HepG2 (cell line): Measurements from ENCODE around the gene CHCHD6. TPM values are rescaled to one million over a fixed set of nuclear protein-coding genes. Genes with fewer than 3 reads are reported as not detected.

Source experiments
- AKAP8 ChIP-seq: sonication (generic); formaldehyde crosslinking; IDR thresholded peaks from 2 replicates; pipeline ENCODE4 v1.5.1; 2020; ENCODE audit warnings: mild to moderate bottlenecking, missing genetic modification reagents
- ASH2L ChIP-seq: fragments of 300-600, 200-600 bp; sonication (generic); IDR thresholded peaks from 2 replicates; pipeline ENCODE4 v1.7.0; 2017; ENCODE audit warnings: low read depth, mild to moderate bottlenecking, moderate library complexity, mixed read lengths, low read length; ENCODE audit not compliant: insufficient read length
- ATF7 ChIP-seq, 2 experiments: fragments of 450-650 bp in 1 of 2; sonication (generic) in 1 of 2; formaldehyde crosslinking in 1 of 2; IDR thresholded peaks; 2 replicates each; pipeline versions ENCODE4 v1.4.0 to v1.6.1; 2016 to 2020; ENCODE audit warnings: antibody characterized with exemption in 1 of 2, mild to moderate bottlenecking in 1 of 2, missing genetic modification reagents in 1 of 2
- CEBPG ChIP-seq: IDR thresholded peaks from 2 replicates; pipeline ENCODE4 v1.6.1; 2016
- CHD2 ChIP-seq: IDR thresholded peaks from 2 replicates; pipeline ENCODE4 v1.6.1; 2011; ENCODE audit warnings: low read depth, low read length, improper control_type of control experiment
- CREM ChIP-seq, 2 experiments: sonication (generic) in 1 of 2; formaldehyde crosslinking in 1 of 2; IDR thresholded peaks; 2 replicates each; pipeline versions ENCODE4 v1.4.0 to v1.6.1; 2016 to 2020; ENCODE audit warnings: antibody characterized with exemption in 1 of 2, mild to moderate bottlenecking in 1 of 2, missing genetic modification reagents in 1 of 2
- E2F2 ChIP-seq: sonication (generic); formaldehyde crosslinking; IDR thresholded peaks from 2 replicates; pipeline ENCODE4 v1.4.0; 2020; ENCODE audit warnings: missing genetic modification reagents, borderline replicate concordance
- ETV5 ChIP-seq: IDR thresholded peaks from 2 replicates; pipeline ENCODE4 v1.6.1; 2018; ENCODE audit warnings: missing biosample characterization, missing genetic modification reagents, inconsistent platforms, borderline replicate concordance
- FOSL2 ChIP-seq: sonication (generic); formaldehyde crosslinking; IDR thresholded peaks from 2 replicates; pipeline ENCODE4 v1.4.0; 2020; ENCODE audit warnings: missing genetic modification reagents
- GABPB1 ChIP-seq: IDR thresholded peaks from 2 replicates; pipeline ENCODE4 v1.6.1; 2016; ENCODE audit warnings: mild to moderate bottlenecking, missing genetic modification reagents, moderate library complexity, missing compliant biosample characterization
- KDM2A ChIP-seq: sonication (generic); formaldehyde crosslinking; IDR thresholded peaks from 2 replicates; pipeline ENCODE4 v1.4.0; 2020; ENCODE audit warnings: low read depth, missing genetic modification reagents, borderline replicate concordance
- MAFG ChIP-seq: sonication (generic); formaldehyde crosslinking; IDR thresholded peaks from 2 replicates; pipeline ENCODE4 v1.5.1; 2020; ENCODE audit warnings: mild to moderate bottlenecking, missing genetic modification reagents
- MAX ChIP-seq: IDR thresholded peaks from 2 replicates; pipeline ENCODE4 v1.6.1; 2012; ENCODE audit warnings: inconsistent platforms
- MED8 ChIP-seq: sonication (generic); formaldehyde crosslinking; IDR thresholded peaks from 2 replicates; pipeline ENCODE4 v1.8.1; 2023; ENCODE audit warnings: mild to moderate bottlenecking, missing genetic modification reagents; ENCODE audit not compliant: insufficient replicate concordance
- MYC ChIP-seq: sonication (generic); formaldehyde crosslinking; IDR thresholded peaks from 2 replicates; pipeline ENCODE4 v1.9.0; 2021; ENCODE audit warnings: missing genetic modification reagents, borderline replicate concordance
- RARG ChIP-seq: sonication (generic); formaldehyde crosslinking; IDR thresholded peaks from 2 replicates; pipeline ENCODE4 v1.4.0; 2020; ENCODE audit warnings: low read depth, mild to moderate bottlenecking, missing genetic modification reagents
- RBFOX2 ChIP-seq: fragments of 200-400 bp; formaldehyde crosslinking; IDR thresholded peaks from 2 replicates; pipeline ENCODE4 v1.6.1; 2017; ENCODE audit warnings: low read depth, mild to moderate bottlenecking, low read length
- RFXANK ChIP-seq: IDR thresholded peaks from 2 replicates; pipeline ENCODE4 v1.6.1; 2016
- SRF ChIP-seq: IDR thresholded peaks from 2 replicates; pipeline ENCODE4 v1.6.1; 2011; ENCODE audit warnings: mild to moderate bottlenecking, low read depth, low read length, moderate library complexity
- TGIF2 ChIP-seq: IDR thresholded peaks from 2 replicates; pipeline ENCODE4 v1.6.1; 2016; ENCODE audit warnings: control low read depth, missing compliant biosample characterization
- ZNF333 ChIP-seq: sonication (generic); formaldehyde crosslinking; IDR thresholded peaks from 2 replicates; pipeline ENCODE4 v1.4.0; 2020; ENCODE audit warnings: mild to moderate bottlenecking, missing genetic modification reagents, borderline replicate concordance
- ZNF337 ChIP-seq: sonication (generic); formaldehyde crosslinking; IDR thresholded peaks from 2 replicates; pipeline ENCODE4 v1.5.1; 2020; ENCODE audit warnings: missing genetic modification reagents, low read depth, mild to moderate bottlenecking, borderline replicate concordance
- ZNF343 ChIP-seq: sonication (generic); formaldehyde crosslinking; IDR thresholded peaks from 2 replicates; pipeline ENCODE4 v1.4.0; 2020; ENCODE audit warnings: mild to moderate bottlenecking, missing genetic modification reagents
- ZNF354B ChIP-seq: sonication (generic); formaldehyde crosslinking; IDR thresholded peaks from 2 replicates; pipeline ENCODE4 v1.8.0; 2022; ENCODE audit warnings: mild to moderate bottlenecking, missing genetic modification reagents
- ZNF687 ChIP-seq: sonication (generic); formaldehyde crosslinking; IDR thresholded peaks from 2 replicates; pipeline ENCODE4 v1.5.1; 2020; ENCODE audit warnings: mild to moderate bottlenecking, missing genetic modification reagents, moderate library complexity
- ZNF737 ChIP-seq: sonication (generic); formaldehyde crosslinking; IDR thresholded peaks from 2 replicates; pipeline ENCODE4 v1.5.0; 2020; ENCODE audit warnings: missing genetic modification reagents, mild to moderate bottlenecking, borderline replicate concordance
- ZNF773 ChIP-seq: sonication (generic); formaldehyde crosslinking; IDR thresholded peaks from 2 replicates; pipeline ENCODE4 v1.4.0; 2020; ENCODE audit warnings: missing genetic modification reagents, borderline replicate concordance
- polyA plus RNA-seq, 8 experiments: library from polyadenylated mRNA; depleted of rRNA in 3 of 8; stranded (reverse) in 7 of 8; unstranded in 1 of 8; fragments of >200 nt; fragmentation: Illumina TruSeq in 4 of 8; extraction: Trizol in 4 of 8; gene quantifications; 2 replicates each; pipeline versions ENCODE4 v1.2.1 to v1.2.3, GENCODE V29; 2011 to 2016; ENCODE audit warnings: low read depth in 4 of 8, missing spikeins in 1 of 8, mixed read lengths in 1 of 8; ENCODE audit not compliant: insufficient read depth in 1 of 8
- total RNA-seq, 5 experiments: library from RNA; depleted of rRNA; stranded (reverse); fragments of >200 nt; fragmentation: Illumina TruSeq; extraction: Trizol; gene quantifications; 2 replicates each; pipeline ENCODE4 v1.2.3, GENCODE V29; 2016; ENCODE audit warnings: low read depth in 1 of 5

Gene CHCHD6
- total and polyA plus RNA-seq, 2 of the 13 experiments (the other 11 are each of a cell fraction or from before 2014, with no cell fraction given) = 20.3 to 20.8 TPM

- TF ChIP-seq ZNF687 (CRISPR knock-in tag) (peak; percentile 62; the same call in 1 of the 2 replicates), MYC (CRISPR knock-in tag) (0 out of 2 replicates have a peak, but pooled peaks have one; percentile 18), KDM2A (peak; percentile 29; the same call in 1 of the 2 replicates), MAX (peak; percentile 44), ATF7 (IDR thresholded peaks at IDR 0.05) (no peak), ATF7 (CRISPR knock-in tag; IDR thresholded peaks at IDR 0.05) (no peak), ASH2L (no peak), GABPB1 (CRISPR knock-in tag) (peak; percentile 44; the same call in 1 of the 2 replicates), CHD2 (no peak), E2F2 (CRISPR knock-in tag) (no peak), ZNF737 (CRISPR knock-in tag) (no peak), ZNF333 (CRISPR knock-in tag) (0 out of 2 replicates have a peak, but pooled peaks have one; percentile 22), ETV5 (CRISPR knock-in tag) (no peak), ZNF354B (CRISPR knock-in tag) (no peak), ZNF337 (CRISPR knock-in tag) (no peak), CREM (IDR thresholded peaks at IDR 0.05) (no peak), CREM (CRISPR knock-in tag; IDR thresholded peaks at IDR 0.05) (no peak), CEBPG (CRISPR knock-in tag) (no peak), MAFG (no peak), AKAP8 (CRISPR knock-in tag) (no peak), SRF (no peak), RFXANK (CRISPR knock-in tag) (no peak), FOSL2 (peak; percentile 43; the same call in 1 of the 2 replicates), ZNF773 (CRISPR knock-in tag) (no peak), RBFOX2 (no peak), TGIF2 (peak; percentile 40; the same call in 1 of the 2 replicates), ZNF343 (CRISPR knock-in tag) (no peak), RARG (no peak), MED8 (CRISPR knock-in tag) (no peak)
Observed at GRCh38 chr3:126679318-126679751, 24.7 kb upstream of the CHCHD6 start (continued).
